ENCODE data around the gene POLG. TPM values are rescaled to one million over a fixed set of nuclear protein-coding genes. Genes with fewer than 3 reads are reported as not detected.

Gene POLG
- total RNA-seq, 1 donor from 2014 or later: 144 TPM

- no peak overlapping the region for H3K4me3 Mint-ChIP-seq
- CTCF ChIA-PET: interaction anchor here (1.8 kb wide), 1 partner anchor 94 kb away, joined by 5 read pairs; no protein-coding TSS in a partner anchor
- no peak for ATAC-seq (ENCODE audit: low read depth)
- no peak for DNase-seq
- H3K27ac Mint-ChIP-seq: no peak overlapping the region
- peaks cover 4% of the 10 kb centered on the region for H3K9me3 Mint-ChIP-seq
- H3K36me3 Mint-ChIP-seq (ENCODE audit: low read depth): peaks cover 4% of the 10 kb centered on the region
- POLR2A ChIA-PET: no interaction called here
- no peaks in the 10 kb centered on the region for H3K4me1 Mint-ChIP-seq
- H3K27me3 Mint-ChIP-seq: no peaks in the 10 kb centered on the region
- TF ChIP-seq CTCF (IDR thresholded peaks at IDR 0.05): no peak
- intact Hi-C loops (cut with micrococcal nuclease): no loop called here
These were observed 33.1 kb downstream of the POLG start for GRCh38 chr15:89301304-89302089.

GRCh38 chr15:89299896-89300295 is 34.7 kb downstream of the POLG start:
- peaks cover 4% of the 10 kb centered on the region for H3K9me3 Mint-ChIP-seq
- CTCF ChIA-PET: interaction anchor here (1.8 kb wide), 1 partner anchor 93 kb away, joined by 5 read pairs; no protein-coding TSS in a partner anchor
- ATAC-seq (ENCODE audit: low read depth) (no peak), DNase-seq (no peak)
- no peaks in the 10 kb centered on the region for H3K27me3 Mint-ChIP-seq
- no peak for TF ChIP-seq CTCF (IDR thresholded peaks at IDR 0.05)
- H3K36me3 Mint-ChIP-seq (ENCODE audit: low read depth): peaks cover 4% of the 10 kb centered on the region
- POLR2A ChIA-PET: no interaction called here
- no peaks in the 10 kb centered on the region for H3K4me1 Mint-ChIP-seq
- H3K27ac Mint-ChIP-seq: no peak overlapping the region
- intact Hi-C loops (cut with micrococcal nuclease): no loop called here
- no peak overlapping the region for H3K4me3 Mint-ChIP-seq

- DNase-seq (no peak), ATAC-seq (ENCODE audit: low read depth) (no peak)
- ChIA-PET CTCF (no interaction called here), POLR2A (no interaction called here)
- Mint-ChIP-seq H3K4me3 (no peak overlapping the region), H3K4me1 (no peaks in the 10 kb centered on the region), H3K27me3 (no peaks in the 10 kb centered on the region), H3K36me3 (ENCODE audit: low read depth) (peaks cover 20% of the 10 kb centered on the region), H3K27ac (no peak overlapping the region), H3K9me3 (no peaks in the 10 kb centered on the region)
- intact Hi-C loops (cut with micrococcal nuclease): no loop called here
- TF ChIP-seq CTCF (IDR thresholded peaks at IDR 0.05): no peak
These were observed 41.6 kb downstream of the POLG start for GRCh38 chr15:89293012-89293411.

GRCh38 chr15:89291934-89292438 is 42.6 kb downstream of the POLG start:
- Mint-ChIP-seq H3K9me3 (no peaks in the 10 kb centered on the region), H3K4me1 (no peaks in the 10 kb centered on the region), H3K27ac (no peak overlapping the region), H3K27me3 (no peaks in the 10 kb centered on the region), H3K4me3 (no peak overlapping the region), H3K36me3 (ENCODE audit: low read depth) (peaks cover 24% of the 10 kb centered on the region)
- ATAC-seq (ENCODE audit: low read depth): no peak
- DNase-seq: no peak
- intact Hi-C loops (cut with micrococcal nuclease): no loop called here
- ChIA-PET POLR2A (no interaction called here), CTCF (no interaction called here)
- no peak for TF ChIP-seq CTCF (IDR thresholded peaks at IDR 0.05)

GRCh38 chr15:89283201-89283600 is 51.4 kb downstream of the POLG start:
- H3K27me3 Mint-ChIP-seq: no peaks in the 10 kb centered on the region

More at GRCh38 chr15:89283201-89283600, 51.4 kb downstream of the POLG start:
- H3K4me3 Mint-ChIP-seq: no peak overlapping the region
- ATAC-seq (ENCODE audit: low read depth) (no peak), DNase-seq (no peak)
- no peak overlapping the region for H3K27ac Mint-ChIP-seq
- CTCF ChIA-PET: no interaction called here
- intact Hi-C loops (cut with micrococcal nuclease): no loop called here
- POLR2A ChIA-PET: no interaction called here
- H3K9me3 Mint-ChIP-seq: peaks cover 6% of the 10 kb centered on the region
- no peak for TF ChIP-seq CTCF (IDR thresholded peaks at IDR 0.05)
- no peaks in the 10 kb centered on the region for H3K4me1 Mint-ChIP-seq
- H3K36me3 Mint-ChIP-seq (ENCODE audit: low read depth): peaks cover 17% of the 10 kb centered on the region
